CD4-positive, alpha-beta T cell treated with Interleukin-4 for 4 hours (primary cell): ENCODE data around the gene REM1.
"Not testable (repeated sequence)": the region's sequence is repeated elsewhere in the genome, so short reads cannot be mapped to it uniquely, and the experiment has no call there.

ENCODE experiments used
- DNase-seq: peaks from one replicate; pipeline ENCODE4 v3.0.0-alpha.2; 2020

The REM1 gene, protein sequence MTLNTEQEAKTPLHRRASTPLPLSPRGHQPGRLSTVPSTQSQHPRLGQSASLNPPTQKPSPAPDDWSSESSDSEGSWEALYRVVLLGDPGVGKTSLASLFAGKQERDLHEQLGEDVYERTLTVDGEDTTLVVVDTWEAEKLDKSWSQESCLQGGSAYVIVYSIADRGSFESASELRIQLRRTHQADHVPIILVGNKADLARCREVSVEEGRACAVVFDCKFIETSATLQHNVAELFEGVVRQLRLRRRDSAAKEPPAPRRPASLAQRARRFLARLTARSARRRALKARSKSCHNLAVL

DNA sequence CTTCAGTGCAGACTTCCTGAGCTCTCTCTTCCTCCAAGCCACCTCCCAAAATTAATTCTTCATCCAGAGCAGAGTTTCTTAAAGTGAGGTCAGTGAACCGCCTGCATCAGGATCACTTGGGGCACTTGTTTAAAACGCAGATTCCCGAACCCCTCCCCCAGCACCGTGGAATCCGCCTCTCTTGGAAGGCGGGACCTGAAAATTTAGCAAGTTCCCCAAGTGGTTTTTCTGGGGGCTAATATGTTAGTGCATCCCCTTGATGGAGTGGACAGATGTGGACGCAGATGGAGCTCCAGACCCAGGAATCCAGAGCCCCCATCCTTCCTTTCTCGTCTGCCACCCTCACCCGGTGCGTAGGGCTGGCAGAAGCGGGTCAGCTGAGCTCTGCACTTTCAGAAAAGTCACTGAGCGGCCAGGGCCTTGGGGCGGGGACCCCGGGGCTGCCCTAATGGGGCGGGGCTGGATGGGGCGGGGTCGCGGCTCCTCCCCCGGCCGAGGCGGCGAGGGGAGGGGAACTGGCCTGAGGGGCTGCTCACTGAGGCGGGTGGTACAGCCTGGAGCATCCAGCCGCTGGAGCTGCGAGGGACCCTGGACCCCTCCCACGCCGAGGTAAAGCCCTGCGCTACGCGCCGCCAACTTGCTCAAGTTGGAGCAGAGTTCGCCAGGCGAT is at the start of gene REM1, which contains the start of gene DEFB124:
Gene REM1, plus strand, starts transcription at position 531 of the 670 bp plus-strand sequence. CDS start 1,158 bp downstream, outside the sequence.
Gene DEFB124, minus strand, starts transcription at position 370 of the 670 bp plus-strand sequence. CDS start 2,114 bp downstream, outside the sequence.
- no peak for DNase-seq

DNA sequence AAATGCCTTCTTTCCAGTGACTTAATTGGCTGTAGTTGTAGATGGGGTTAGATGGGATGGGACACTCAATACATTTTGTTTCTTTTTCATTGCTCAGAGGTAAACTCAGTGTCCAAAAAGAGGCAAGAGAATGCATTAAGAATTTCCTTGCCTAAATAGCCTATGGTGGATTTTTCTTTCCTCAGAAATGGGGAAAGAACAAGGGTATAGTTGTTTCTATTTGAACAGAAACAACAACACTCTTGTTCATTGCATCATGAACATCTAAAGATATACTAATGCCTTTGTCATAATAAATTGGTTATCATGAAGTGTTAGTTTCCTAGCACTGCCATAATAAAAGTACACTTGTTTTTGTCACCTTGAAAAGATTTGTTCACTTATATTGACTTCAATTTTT is 49.3 kb upstream of the REM1 start:
- DNase-seq, result no peak

DNA sequence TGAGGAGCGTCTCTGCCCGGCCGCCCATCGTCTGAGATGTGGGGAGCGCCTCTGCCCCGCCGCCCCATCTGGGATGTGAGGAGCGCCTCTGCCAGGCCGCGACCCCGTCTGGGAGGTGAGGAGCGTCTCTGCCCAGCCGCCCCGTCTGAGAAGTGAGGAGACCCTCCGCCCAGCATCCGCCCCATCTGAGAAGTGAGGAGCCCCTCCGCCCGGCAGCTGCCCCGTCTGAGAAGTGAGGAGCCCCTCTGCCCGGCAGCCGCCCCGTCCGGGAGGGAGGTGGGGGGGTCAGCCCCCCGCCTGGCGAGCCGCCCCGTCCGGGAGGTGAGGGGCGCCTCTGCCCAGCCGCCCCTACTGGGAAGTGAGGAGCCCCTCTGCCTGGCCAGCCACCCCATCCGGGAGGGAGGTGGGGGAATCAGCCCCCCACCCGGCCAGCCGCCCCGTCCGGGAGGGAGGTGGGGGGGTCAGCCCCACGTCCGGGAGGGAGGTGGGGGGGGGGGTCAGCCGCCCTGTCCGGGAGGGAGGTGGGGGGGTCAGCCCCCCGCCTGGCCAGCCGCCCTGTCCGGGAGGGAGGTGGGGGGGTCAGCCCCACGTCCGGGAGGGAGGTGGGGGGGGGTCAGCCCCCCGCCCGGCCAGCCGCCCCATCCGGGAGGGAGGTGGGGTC is 48.1 kb upstream of the REM1 start:
- DNase-seq, result not testable (repeated sequence)

DNA sequence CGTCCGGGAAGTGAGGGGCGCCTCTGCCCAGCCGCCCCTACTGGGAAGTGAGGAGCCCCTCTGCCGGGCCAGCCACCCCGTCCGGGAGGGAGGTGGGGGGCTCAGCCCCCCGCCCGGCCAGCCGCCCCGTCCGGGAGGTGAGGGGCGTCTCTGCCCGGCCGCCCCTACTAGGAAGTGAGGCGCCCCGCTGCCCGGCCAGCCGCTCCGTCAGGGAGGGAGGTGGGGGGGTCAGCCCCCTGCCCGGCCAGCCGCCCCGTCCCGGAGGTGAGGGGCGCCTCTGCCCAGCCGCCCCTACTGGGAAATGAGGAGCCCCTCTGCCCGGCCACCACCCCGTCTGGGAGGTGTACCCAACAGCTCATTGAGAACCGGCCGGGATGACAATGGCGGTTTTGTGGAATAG is 47.5 kb upstream of the REM1 start:
- not testable (repeated sequence) for DNase-seq

DNA sequence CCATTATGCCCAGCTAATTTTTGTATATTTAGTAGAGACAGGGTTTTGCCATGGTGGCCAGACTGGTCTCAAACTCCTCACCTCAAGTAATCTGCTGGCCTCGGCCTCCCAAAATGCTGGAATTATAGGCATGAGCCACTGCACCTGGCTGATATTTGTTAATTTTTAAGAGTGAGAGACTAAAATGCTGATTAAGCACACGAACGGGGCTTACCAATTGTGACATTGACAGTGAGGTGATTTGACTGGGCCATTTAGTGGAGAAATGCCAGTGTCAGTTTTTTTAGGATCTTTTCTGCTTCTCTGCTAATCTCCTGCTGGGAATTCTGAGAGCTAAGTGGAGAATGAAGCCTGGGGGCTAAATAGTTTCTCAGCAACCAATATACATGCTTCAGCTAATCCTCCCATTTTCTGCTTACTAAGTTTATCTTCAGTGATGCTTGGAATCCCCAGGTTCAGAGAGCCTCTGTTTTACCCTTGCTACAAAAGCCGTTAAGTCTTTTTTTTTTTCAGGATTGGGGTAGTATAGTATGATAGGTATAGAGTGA is 44.4 kb upstream of the REM1 start:
- DNase-seq, result no peak

DNA sequence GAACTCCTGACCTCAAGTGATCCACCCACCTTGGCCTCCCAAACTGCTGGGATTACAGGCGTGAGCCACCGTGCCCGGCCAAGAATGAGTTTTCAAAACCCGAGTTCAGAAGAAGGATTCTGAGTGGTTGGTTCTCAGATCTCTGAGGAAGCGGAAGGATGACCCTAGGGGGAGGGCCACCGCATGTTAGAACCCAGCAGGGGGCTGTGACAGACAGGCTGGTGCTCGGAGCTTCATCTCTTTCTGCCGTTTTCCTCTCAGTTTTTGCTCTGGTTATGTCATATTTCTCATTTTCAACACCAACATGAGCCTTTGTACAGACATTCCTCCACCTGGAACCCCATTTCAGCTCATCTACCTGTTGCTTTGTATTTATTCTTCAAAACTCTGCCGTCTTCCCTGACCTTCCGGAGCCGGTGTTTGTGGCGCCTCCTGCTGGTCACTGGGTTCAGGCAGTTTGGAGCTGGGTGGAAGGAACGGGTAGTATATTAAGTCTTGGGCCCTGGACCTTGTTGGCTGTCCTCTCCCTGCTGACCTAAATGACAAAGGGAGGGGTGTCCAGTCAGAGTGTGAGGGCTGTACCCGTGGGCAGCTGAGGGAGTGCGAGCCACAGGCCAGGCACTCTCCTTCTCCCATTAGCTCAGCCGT is 35.0 kb upstream of the REM1 start, which contains the start of gene DEFB123:
Gene DEFB123, plus strand, starts transcription at position 621 of the 648 bp plus-strand sequence. CDS start 67 bp downstream, outside the sequence.
- no peak for DNase-seq

DNA sequence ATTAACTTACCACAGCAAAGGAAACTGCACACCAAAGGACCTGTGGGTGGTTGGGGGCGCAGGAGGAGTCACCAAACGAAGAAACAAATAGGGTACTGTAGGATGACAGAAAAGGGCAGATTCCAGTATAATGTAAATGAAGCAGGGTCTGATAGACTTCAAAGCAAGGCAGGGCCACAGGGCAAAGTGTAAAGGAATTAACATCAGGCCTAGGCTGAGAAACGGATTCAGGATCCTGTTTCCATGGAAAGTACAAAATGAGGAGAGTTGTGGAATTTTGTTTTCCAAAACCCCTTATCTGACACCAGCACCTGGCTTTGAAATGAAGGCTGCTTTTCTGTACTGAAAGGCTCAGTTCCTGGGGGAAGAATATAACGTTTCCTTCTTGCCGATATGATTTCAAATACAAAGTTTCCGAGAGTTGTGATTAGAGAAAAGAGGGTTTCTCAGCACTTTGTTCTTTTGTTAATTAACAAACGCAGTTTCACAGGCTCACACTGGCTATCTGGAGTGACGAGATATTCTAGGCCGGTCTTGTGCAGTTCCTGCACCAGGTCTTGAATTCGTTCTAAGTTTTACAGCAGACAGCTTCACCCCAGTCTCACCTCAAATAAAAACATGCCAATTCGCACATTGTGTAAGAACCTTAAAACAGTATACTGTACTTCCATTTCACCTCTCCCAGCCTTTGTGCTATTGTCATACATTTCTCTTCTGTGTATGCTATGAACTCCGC is 28.8 kb upstream of the REM1 start:
- DNase-seq, result no peak

DNA sequence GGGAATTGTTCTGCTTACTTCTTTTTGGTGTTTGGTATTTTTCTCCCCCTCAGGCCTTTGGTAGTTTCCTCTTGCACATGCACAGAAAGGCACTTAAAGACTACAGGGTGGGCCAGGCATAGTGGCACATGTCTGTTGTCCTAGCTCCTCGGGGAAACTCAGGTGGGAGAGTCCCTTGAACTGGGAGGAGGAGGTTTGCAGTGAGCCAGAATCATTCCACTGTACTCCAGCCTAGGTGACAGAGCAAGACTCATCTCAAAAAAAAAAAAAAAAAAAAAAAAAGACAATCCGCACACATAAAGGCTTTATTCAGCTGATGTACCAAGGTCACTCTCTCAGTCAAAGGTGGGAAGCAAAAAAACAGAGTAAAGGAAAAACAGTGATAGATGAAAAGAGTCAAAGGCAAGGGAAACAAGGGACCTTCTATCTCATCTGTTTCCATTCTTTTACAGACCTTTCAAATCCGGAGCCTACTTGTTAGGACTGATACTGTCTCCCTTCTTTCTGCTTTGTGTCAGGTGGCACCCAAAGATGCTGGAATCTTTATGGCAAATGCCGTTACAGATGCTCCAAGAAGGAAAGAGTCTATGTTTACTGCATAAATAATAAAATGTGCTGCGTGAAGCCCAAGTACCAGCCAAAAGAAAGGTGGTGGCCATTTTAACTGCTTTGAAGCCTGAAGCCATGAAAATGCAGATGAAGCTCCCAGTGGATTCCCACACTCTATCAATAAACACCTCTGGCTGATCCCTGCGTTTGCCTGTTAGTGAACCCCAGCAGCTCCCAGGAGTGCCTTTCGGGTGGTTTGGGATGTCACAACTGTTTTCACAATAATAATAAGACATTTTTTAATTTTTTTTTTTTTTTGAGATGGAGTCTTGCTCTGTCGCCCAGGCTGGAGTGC is 25.3 kb upstream of the REM1 start:
- DNase-seq, result no peak

DNA sequence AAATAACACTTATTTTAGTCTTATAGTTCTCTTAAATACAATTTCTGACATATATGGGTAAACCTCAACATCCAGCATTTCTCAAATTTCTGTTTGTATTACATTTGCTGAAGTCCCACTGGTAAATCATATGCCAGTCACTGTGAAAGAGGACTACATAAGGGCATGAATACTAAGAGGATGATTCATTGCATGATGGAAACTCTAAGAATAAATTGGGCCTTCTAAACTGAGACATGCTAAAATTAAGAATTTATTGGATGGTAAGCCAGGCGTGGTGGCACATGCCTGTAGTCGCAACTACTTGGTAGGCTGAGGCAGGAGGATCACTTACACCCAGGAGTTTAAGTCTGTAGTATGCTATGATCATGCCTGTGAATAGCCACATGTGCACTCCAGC is 22.5 kb upstream of the REM1 start:
- no peak for DNase-seq

DNA sequence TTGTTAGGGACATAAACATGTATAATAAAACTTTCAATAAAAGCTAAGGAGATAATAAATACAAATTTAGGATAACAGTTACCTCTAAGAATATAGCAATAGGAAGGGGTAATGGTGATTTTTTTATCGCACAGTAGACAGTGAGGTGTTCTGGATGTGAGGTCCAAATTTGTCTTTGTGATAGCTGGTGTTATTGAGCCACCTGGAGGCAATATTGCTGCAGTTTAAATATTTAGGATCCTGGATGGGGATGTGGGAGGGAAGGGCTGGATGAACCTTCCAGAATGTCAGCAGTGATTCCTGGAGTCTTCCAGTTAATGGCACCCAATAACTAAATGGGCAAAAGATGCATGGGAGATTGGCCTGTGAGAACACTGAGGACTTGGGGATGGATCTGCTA is 20.7 kb upstream of the REM1 start:
- DNase-seq, result no peak

DNA sequence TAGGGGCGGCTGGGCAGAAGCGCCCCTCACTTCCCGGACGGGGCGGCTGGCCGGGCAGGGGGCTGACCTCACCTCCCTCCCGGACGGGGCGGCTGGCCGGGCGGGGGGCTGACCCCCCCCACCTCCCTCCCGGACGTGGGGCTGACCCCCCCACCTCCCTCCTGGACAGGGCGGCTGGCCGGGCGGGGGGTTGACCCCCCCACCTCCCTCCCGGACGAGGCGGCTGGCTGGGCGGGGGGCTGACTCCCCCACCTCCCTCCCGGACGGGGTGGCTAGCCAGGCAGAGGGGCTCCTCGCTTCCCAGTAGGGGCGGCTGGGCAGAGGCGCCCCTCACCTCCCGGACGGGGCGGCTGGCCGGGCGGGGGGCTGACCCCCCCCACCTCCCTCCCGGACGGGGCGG is 4.1 kb upstream of the REM1 start:
- not testable (repeated sequence) for DNase-seq

DNA sequence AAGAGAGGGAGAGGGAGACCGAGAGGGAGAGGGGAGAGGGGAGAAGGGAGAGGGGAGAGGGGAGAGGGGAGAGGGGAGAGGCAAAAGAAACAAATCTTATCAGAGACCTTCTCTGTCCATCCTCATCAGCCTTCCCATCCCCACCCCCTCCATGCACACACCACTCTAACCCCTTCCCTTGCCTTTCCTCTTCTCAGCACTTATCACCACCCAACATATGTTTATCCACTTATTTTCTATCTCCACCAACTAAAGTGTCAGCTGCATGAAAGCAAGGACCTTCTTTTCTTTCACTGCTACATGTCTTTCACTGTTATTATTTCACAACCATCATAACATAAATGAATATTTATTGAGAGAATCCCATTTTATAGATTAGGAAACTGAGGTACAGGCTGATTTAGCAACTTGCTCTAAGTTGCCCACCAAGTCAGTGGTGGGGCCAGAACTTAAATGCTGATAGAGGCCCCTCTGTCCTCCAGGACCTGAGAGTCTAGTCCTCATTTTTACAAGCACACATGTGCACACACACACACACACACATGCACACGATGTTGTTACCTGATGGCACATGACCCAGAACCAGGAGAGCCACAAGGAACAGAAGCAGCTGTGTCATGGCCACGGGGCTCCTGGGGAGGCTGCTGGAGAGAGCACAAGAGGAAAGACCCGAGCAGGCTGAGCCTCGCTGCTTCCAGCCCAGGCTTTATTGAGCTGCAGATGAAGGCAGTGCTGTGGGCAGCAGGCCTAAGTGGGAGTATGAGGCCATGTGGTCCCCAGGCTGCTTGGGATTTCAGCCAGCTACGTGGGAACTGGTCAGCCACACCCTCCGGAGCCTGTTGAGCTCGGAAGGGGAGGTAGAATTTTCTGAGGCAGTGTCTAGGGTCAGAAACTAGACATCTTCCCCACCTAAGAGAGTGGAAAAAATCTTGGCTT is 2.4 kb upstream of the REM1 start:
- no peak for DNase-seq

DNA sequence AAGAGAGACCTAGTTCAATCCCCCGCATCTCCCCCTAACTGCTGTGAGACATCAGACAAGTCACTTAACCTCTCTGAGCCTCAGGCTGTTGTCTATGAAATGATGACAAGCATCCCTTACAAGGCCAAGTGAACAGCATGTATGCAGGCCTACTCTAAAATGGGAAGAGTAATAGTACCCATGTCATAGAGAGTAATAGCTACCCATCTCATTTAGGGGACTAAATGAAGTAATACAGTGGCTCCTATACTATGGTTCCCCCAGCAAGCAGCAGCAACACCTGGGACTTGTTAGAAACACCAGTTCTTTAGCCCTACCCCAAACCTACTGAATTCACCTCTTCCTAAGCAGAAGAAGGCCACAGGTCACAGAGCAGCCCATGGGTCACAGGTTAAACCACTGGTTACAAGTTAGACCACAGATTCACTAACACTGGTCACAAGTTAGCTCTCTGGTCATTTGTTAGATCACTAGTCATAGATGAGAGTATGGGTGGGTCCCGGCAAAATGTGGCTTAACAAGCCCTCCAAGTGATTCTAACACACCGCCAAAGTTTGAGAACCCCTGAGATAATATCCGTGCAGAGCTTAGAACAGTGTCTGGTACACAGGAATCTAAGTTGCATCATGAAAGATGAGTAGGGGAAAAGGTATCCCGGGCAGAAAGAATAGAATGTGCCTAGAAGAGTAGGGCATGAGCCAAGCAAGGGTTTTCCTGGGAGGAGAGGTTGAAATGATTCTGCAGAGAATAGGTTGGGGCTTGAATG is 1.6 kb upstream of the REM1 start:
- no peak for DNase-seq

DNA sequence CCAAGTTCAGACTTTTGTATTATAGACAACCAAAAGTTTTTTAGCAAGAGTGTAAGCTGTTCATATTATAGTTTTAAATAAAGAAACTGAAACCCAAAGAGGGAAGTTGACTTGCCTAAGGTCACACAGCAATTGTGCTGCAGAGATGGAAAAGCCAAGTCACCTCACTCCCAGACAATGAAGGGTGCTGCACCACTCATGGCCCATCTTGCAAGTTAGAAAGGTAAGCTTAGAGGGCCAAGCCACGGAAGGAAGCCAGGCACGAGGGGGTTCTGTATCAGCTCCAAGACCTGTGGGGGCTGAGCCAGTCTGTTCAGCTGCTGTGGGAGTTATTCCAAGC is 1.0 kb upstream of the REM1 start:
- no peak for DNase-seq

DNA sequence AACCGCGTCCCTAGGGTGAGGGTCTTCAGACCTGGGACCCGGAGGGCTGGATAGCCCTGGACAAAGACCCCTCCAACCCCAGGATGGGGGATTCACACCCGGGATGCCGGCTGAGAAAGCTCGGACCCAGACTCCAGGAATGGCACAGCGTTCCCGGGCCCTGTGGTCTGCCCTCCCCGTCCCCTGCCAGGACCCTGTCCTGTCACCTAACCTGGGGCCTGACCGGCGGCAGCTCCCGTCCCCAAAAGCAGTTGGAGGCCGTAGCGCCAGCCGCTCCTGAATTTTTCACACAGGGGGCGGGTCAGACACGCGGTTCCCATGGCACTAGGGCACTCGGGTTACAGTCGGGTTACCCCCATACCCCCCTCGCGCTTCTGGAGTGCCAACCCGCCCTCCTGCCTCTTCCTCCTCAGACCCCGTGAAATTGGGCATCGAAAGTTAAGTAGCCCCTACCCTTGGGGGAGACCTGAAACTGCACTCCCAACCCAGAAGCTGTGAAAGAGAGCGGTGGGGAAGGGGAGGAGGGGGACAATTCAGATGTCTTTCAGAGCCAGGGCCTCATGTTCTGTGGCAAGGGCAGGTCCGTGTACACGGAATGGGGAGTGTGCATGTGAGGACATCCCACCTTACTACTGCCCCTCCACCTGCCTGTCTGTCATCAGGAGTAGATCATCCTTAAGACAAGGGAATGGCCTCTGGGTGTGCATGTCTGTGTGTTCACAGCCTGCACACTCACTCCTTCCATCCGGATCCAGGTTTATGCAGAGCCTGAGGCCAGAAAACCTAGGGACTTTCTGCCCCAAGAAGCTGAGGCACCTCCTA is 595 bp downstream of the REM1 start:
- DNase-seq, result no peak

DNA sequence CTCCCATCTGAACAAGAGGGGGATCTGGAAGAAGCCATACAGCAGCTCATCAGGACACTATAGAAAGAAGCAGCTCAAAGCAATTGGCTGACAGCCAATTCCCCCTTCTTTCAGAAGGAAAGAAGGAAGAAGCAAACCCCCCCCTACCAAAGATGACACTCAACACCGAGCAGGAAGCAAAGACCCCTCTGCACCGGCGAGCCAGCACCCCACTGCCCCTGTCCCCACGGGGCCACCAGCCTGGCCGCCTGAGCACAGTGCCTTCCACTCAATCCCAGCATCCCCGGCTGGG is 1.2 kb downstream of the REM1 start:
- no peak for DNase-seq

DNA sequence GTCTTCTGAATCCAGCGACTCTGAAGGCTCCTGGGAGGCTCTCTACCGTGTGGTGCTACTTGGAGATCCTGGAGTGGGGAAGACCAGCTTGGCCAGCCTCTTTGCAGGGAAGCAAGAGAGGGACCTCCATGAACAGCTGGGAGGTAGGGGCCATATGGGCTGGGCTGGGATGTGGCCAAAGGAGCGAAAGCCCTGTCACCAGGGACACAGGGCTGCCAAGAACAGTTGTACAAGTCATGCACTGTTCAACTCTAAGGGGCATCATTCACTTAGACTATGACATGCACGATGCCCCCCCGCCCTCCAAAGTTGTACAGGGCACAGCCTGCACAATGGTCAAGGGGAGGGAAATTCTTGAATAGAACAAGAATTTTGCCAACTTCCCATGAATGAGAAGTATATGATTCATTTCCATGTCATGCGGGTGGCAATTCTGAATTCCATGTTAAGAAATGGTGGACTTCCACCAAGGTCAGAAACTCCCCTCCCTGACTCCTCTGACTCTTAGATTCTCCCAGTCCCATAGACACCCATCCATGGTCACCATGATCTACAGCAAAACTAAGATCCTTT is 1.6 kb downstream of the REM1 start:
- DNase-seq, result no peak

DNA sequence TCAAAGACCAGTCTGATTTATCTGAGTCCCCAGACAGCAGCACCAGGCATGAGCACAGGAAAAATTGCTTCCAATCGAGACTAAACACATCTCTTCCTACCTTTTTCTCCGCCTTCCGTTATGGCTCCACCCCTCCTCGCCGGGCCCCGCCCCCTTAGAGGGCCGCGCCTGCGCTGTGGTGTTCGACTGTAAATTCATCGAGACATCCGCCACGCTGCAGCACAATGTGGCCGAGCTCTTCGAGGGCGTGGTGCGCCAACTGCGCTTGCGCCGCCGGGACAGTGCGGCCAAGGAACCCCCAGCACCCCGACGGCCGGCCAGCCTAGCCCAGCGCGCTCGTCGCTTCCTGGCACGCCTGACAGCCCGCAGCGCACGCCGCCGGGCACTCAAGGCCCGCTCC is 8.9 kb downstream of the REM1 start:
- DNase-seq, result no peak
